ENCODE results near the gene STK40. TPM values are rescaled to one million over a fixed set of nuclear protein-coding genes. Genes with fewer than 3 reads are reported as not detected.

STK40 gene
- polyA plus RNA-seq, 1 donor from 2014 or later = 88.5 TPM

Other genes with a start within 250 kb of the STK40 start
- gene TRAPPC3, start 236.4 kb downstream of the STK40 start, polyA plus RNA-seq = 101 TPM
- 11.4 TPM for gene MAP7D1, start 229.8 kb downstream of the STK40 start, polyA plus RNA-seq
- 97.9 TPM for gene THRAP3, start 161.5 kb downstream of the STK40 start, polyA plus RNA-seq
- 0.46 TPM for gene SH3D21, start 79.6 kb downstream of the STK40 start, polyA plus RNA-seq
- gene EVA1B, start 62.3 kb downstream of the STK40 start, polyA plus RNA-seq = not detected
- 345 TPM for gene LSM10, start 12.0 kb upstream of the STK40 start, polyA plus RNA-seq
- 0.74 TPM for gene OSCP1, start 64.5 kb upstream of the STK40 start, polyA plus RNA-seq
- gene MRPS15, start 78.5 kb upstream of the STK40 start, polyA plus RNA-seq = 72.0 TPM
- gene CSF3R, start 97.0 kb upstream of the STK40 start, polyA plus RNA-seq = 1.9 TPM

Data from IgD-negative memory B cell (primary cell).